Progenitor cell of endocrine pancreas (in vitro differentiated cells): ENCODE data around the gene JAK1. TPM values are rescaled to one million over a fixed set of nuclear protein-coding genes. Genes with fewer than 3 reads are reported as not detected.

Experiments used
- DNase-seq: peaks from one replicate; pipeline ENCODE4 v3.0.0; 2021; ENCODE audit warnings: low spot score; ENCODE audit not compliant: unreplicated experiment
- H3K27ac Mint-ChIP-seq: 2 replicates; pipeline ENCODE4 v1.8.0; 2021; ENCODE audit warnings: mild to moderate bottlenecking, moderate library complexity, mixed read lengths
- H3K27me3 Mint-ChIP-seq: 2 replicates; pipeline ENCODE4 v1.8.0; 2021; ENCODE audit warnings: mixed read lengths
- H3K36me3 Mint-ChIP-seq: 2 replicates; pipeline ENCODE4 v1.8.0; 2022; ENCODE audit warnings: mixed read lengths; ENCODE audit not compliant: insufficient read depth
- H3K4me1 Mint-ChIP-seq: 2 replicates; pipeline ENCODE4 v1.8.0; 2021; ENCODE audit warnings: low read depth, mixed read lengths
- H3K4me3 Mint-ChIP-seq: 2 replicates; pipeline ENCODE4 v1.8.0; 2021; ENCODE audit warnings: low read depth, mild to moderate bottlenecking, moderate library complexity, mixed read lengths
- H3K9me3 Mint-ChIP-seq: 2 replicates; pipeline ENCODE4 v1.8.0; 2021; ENCODE audit warnings: low read depth, mixed read lengths
- total RNA-seq: library from RNA; stranded (reverse); gene quantifications from 2 replicates; pipeline ENCODE4 v1.2.1, GENCODE V29; 2021
- TF ChIP-seq, protein P1 (sequence below): fragments of 200-600 bp; sonication (generic); IDR thresholded peaks from one replicate; pipeline ENCODE4 v1.5.0; 2021; ENCODE audit warnings: antibody characterized with exemption, mild to moderate bottlenecking; ENCODE audit not compliant: unreplicated experiment

The JAK1 gene
- total RNA-seq, 1 donor from 2014 or later, result 32.5 TPM

DNA sequence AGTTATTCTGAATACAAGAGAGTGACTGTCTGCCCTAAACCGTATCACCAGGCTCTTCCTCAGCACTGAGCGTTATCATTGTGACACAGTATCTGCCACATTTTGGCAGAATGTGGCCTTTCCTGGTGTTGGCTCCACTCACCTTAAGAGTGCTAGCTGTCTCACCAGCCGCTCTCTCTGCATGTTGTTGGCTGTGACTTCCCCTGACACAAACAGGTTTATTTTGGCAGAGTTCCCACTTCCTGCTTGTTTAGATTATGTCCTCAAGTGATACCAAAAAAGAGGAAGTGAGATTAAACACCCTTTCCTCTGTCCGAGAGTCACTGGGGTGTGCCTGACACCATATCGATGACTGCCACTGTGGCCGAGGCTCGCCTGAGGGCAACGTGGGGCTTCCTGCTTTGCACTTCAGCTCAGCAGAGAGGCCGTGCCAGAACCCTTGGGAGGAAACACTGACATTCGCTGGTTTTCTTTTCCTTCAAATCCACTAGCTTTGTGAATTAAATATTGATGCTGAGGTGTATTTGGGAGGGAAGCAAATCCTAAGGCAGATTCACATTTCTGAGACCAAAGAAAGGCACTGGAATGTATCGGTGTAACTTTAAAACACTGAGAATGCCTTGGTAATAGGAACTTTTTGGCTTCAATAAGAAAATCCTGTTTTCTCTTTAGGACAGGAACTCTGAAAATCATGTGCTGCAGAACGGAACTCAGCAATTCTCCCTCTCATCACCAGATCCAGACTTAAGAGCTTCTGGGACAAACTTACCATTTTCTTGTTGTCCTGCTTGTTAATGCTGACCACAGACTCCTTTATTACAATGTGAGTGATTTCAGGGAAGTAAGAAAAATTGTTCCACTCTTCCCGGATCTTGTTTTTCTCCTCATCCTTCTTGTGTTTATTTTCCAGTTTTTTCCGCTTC lies 102.1 kb downstream of the JAK1 start:
- Mint-ChIP-seq H3K4me3 (no peak overlapping the region), H3K27ac (no peak overlapping the region), H3K4me1 (no peaks in the 10 kb centered on the region), H3K9me3 (no peaks in the 10 kb centered on the region), H3K27me3 (no peaks in the 10 kb centered on the region), H3K36me3 (peaks cover 23% of the 10 kb centered on the region)
- no peak for DNase-seq
- TF ChIP-seq, protein P1, sequence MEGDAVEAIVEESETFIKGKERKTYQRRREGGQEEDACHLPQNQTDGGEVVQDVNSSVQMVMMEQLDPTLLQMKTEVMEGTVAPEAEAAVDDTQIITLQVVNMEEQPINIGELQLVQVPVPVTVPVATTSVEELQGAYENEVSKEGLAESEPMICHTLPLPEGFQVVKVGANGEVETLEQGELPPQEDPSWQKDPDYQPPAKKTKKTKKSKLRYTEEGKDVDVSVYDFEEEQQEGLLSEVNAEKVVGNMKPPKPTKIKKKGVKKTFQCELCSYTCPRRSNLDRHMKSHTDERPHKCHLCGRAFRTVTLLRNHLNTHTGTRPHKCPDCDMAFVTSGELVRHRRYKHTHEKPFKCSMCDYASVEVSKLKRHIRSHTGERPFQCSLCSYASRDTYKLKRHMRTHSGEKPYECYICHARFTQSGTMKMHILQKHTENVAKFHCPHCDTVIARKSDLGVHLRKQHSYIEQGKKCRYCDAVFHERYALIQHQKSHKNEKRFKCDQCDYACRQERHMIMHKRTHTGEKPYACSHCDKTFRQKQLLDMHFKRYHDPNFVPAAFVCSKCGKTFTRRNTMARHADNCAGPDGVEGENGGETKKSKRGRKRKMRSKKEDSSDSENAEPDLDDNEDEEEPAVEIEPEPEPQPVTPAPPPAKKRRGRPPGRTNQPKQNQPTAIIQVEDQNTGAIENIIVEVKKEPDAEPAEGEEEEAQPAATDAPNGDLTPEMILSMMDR, result no peak

DNA sequence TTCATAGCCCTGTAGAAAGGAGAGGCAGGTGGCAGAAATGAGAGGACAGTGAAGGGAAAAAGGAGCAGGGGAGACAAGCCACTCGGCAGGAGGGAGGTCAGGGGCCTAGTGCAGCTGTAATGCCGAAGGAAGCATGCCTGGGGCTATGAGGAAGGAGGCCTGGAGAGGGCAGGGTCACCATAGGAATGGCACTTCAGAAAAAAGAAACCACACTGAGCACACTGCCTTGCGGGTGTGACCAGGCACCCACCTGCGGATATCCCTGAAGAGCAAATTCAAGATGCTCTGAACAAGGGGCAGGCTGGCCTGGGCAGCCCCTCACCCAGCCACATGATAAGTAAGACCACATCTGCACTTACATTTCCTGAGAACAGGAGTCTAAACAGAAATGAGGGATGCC lies 104.7 kb downstream of the JAK1 start:
- H3K9me3 Mint-ChIP-seq, result no peaks in the 10 kb centered on the region
- H3K27me3 Mint-ChIP-seq, result no peaks in the 10 kb centered on the region
- no peak overlapping the region for H3K27ac Mint-ChIP-seq
- no peak overlapping the region for H3K4me3 Mint-ChIP-seq
- peaks cover 20% of the 10 kb centered on the region for H3K36me3 Mint-ChIP-seq
- TF ChIP-seq, protein P1, result peak; percentile 59
- no peaks in the 10 kb centered on the region for H3K4me1 Mint-ChIP-seq
- no peak for DNase-seq

DNA sequence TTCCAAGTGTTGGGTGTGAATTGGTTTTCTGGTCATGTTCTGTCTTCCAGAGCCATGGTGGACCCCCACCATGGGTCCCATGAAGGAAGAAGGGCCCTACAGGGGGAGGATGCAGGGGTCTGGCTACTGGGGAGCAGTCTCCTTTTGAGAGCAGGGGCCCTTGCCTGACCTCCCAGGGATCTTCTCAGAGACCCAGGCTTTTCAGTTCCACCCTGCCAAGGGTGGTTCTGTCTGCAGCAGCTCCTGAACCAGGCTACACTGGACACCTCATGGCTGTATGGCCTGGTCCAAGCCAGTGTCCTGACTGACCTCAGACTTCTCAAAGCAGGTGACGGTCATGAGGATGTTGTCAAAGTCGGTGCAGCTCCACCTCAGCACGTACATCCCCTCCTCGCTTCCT lies 109.0 kb downstream of the JAK1 start:
- Mint-ChIP-seq H3K9me3 (no peaks in the 10 kb centered on the region), H3K4me1 (no peaks in the 10 kb centered on the region), H3K4me3 (no peak overlapping the region), H3K36me3 (peaks cover 15% of the 10 kb centered on the region), H3K27me3 (no peaks in the 10 kb centered on the region), H3K27ac (no peak overlapping the region)
- TF ChIP-seq, protein P1, result no peak
- no peak for DNase-seq

DNA sequence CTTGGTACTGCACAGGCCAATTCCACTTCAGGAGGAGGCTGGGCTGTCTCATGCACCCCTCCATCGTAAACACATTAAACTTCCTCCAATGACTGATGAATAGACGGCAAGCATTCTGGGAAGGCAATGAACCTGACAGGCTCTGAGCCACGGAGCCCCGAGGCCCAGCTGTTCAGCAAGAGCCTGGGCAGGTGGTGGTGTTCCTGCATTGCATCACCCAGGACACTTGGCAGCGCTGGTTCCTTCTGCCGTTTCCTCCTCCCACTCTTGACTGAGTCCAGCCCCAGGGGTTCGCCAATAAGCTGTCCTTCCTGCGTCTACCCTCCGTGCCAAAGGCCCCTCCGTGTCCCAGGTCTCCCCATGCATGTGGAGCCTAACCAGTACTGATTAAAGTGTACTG lies 109.8 kb downstream of the JAK1 start:
- Mint-ChIP-seq H3K4me1 (no peaks in the 10 kb centered on the region), H3K9me3 (no peaks in the 10 kb centered on the region), H3K27me3 (no peaks in the 10 kb centered on the region), H3K27ac (peak overlapping the region; percentile 61), H3K4me3 (no peak overlapping the region), H3K36me3 (peaks cover 15% of the 10 kb centered on the region)
- no peak for DNase-seq
- TF ChIP-seq, protein P1, result no peak

DNA sequence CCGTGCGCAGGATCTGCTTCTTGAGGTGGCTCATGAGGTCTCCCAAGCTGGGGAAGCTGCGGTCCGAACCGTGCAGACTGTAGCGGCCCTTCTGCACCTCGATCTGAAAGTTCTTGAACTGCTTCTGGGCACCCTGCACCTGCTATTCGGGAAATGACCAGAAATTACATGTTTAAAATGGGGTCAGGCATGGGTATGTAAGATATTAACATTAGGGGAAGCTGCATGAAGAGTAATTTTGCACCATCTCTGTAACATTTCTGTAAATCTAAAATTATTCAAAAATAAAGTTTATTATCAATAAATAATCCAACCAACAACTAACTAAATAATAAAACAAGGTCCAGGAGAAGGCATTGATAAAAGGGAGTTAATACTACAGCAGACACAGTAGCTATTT lies 110.8 kb downstream of the JAK1 start:
- DNase-seq, result no peak
- Mint-ChIP-seq H3K4me3 (no peak overlapping the region), H3K27ac (no peak overlapping the region)

More for the DNA sequence above, 110.8 kb downstream of the JAK1 start:
- Mint-ChIP-seq H3K4me1 (no peaks in the 10 kb centered on the region), H3K36me3 (peaks cover 15% of the 10 kb centered on the region), H3K27me3 (no peaks in the 10 kb centered on the region), H3K9me3 (no peaks in the 10 kb centered on the region)
- TF ChIP-seq, protein P1, result no peak
